ENCODE data around the gene CNPY1.

CNPY1 gene

DNA sequence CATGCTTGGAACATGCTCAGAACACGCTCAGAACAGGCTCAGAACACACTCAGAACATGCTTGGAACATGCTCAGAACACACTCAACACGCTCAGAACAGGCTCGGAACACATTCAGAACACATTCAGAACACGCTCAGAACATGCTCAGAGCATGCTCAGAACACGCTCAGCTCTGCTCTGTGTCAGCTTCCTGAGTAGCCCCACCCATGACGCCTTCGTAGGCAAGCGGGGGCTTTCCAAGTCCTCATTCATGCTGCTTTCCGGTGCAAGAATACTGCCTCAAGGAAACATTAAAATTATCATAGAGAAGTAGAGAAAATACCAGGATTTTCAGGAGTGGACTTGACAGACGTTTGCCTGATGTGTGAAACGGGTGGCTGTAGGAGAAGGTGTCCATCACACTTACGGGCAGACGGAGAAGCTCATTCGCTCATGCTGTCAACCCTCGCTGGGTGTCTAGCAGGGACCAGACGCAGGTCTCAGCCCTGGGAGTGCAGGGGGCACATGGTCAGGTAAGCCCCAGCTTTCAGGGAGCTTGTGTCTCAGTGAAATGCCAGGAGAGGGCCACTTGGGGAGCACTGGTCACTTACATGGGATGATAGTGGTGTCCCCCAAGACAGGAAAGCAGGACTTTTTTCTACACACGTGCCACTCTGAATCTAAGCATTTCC, 63.7 kb downstream of the CNPY1 start:
- H3K36me3 ChIP-seq (ENCODE audit: insufficient read depth, low read length), result no peaks in the 10 kb centered on the region
- no peak overlapping the region for H3K27ac ChIP-seq (ENCODE audit: low read depth, low read length)
- H3K4me3 ChIP-seq (ENCODE audit: low read depth in 1 of 2, low read length in 2 of 2), result no peak overlapping the region
- H3K27me3 ChIP-seq (ENCODE audit: control insufficient read depth in 1 of 2, insufficient read depth in 2 of 2, low read length in 2 of 2), result peaks cover 17 to 44% of the 10 kb centered on the region in 2 donors
- H3K4me1 ChIP-seq (ENCODE audit: insufficient read depth, low read length), result no peaks in the 10 kb centered on the region
- H3K9ac ChIP-seq (ENCODE audit: low read length), result no peak overlapping the region
- no peaks in the 10 kb centered on the region for H3K9me3 ChIP-seq (ENCODE audit: low read length)

DNA sequence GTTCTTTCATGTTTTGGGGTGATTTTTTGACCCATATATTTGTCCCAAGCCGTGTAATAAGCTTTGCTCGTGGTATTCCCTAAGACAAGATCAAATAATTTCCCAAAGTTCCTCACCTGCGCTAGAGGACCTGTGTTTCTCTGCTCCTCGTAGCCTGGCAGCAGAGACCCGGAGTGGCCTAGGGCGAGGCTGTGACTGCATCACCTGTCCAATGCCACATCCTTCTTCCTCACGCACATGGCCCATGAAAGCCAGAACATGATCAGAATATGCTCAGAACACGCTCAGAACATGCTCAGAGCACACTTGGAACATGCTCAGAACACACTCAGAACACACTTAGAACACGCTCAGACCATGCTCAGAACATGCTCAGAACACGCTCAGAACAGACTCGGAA, 64.6 kb downstream of the CNPY1 start:
- Histone ChIP-seq H3K4me3 (ENCODE audit: low read depth in 1 of 2, low read length in 2 of 2) (no peak overlapping the region), H3K36me3 (ENCODE audit: insufficient read depth, low read length) (no peaks in the 10 kb centered on the region), H3K4me1 (ENCODE audit: insufficient read depth, low read length) (no peaks in the 10 kb centered on the region), H3K9me3 (ENCODE audit: low read length) (no peaks in the 10 kb centered on the region), H3K9ac (ENCODE audit: low read length) (no peak overlapping the region), H3K27me3 (ENCODE audit: control insufficient read depth in 1 of 2, insufficient read depth in 2 of 2, low read length in 2 of 2) (peaks cover 17 to 42% of the 10 kb centered on the region in 2 donors), H3K27ac (ENCODE audit: low read depth, low read length) (no peak overlapping the region)

DNA sequence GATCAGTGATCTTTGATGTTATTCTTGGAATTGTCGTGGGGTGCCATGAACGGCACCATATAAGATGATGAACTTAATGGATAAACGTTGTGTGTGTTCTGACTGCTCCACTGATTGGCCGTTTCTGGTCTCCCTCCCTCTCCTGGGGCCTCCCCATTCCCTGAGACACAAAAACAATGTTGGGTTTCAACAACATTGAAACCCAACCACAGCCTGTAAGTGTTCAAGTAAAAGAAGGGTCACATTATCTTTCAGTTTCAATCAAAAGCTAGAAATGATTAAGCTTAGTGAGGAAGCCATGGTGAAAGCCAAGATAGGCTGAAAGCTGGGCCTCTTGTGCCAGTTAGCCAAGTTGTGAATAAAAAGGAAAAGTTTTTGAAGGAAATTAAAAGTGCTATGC, 68.9 kb downstream of the CNPY1 start:
- Histone ChIP-seq H3K27me3 (ENCODE audit: control insufficient read depth in 1 of 2, insufficient read depth in 2 of 2, low read length in 2 of 2) (peaks cover 15 to 56% of the 10 kb centered on the region in 2 donors), H3K4me1 (ENCODE audit: insufficient read depth, low read length) (no peaks in the 10 kb centered on the region), H3K27ac (ENCODE audit: low read depth, low read length) (no peak overlapping the region), H3K9ac (ENCODE audit: low read length) (no peak overlapping the region), H3K36me3 (ENCODE audit: insufficient read depth, low read length) (no peaks in the 10 kb centered on the region), H3K9me3 (ENCODE audit: low read length) (peaks cover 9% of the 10 kb centered on the region), H3K4me3 (ENCODE audit: low read depth in 1 of 2, low read length in 2 of 2) (no peak overlapping the region)

DNA sequence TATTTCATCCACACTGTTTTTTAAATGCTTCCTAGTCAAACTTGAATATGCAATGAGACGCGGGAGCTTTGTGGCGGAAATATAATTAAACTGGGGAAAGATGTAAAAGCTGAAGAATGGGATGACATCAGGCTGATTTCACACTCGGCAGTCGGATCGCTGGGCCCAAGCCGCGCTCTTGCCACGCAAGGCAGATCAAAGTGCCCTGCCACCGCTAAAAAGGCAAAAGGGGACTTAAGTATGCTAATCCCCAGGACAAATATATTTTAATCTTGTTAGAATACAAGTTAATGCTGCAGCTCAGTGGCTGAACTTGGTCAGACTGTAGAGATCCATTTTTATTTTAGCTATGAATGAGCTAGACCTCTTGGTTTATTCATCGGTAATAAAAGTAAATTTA, 74.6 kb downstream of the CNPY1 start:
- H3K4me1 ChIP-seq (ENCODE audit: insufficient read depth, low read length), result peaks cover 4% of the 10 kb centered on the region
- peaks cover 69 to 100% of the 10 kb centered on the region in 2 donors for H3K27me3 ChIP-seq (ENCODE audit: control insufficient read depth in 1 of 2, insufficient read depth in 2 of 2, low read length in 2 of 2)
- no peak overlapping the region for H3K9ac ChIP-seq (ENCODE audit: low read length)
- no peak overlapping the region for H3K4me3 ChIP-seq (ENCODE audit: low read depth in 1 of 2, low read length in 2 of 2)
- no peak overlapping the region for H3K27ac ChIP-seq (ENCODE audit: low read depth, low read length)
- H3K9me3 ChIP-seq (ENCODE audit: low read length), result peaks cover 9% of the 10 kb centered on the region
- H3K36me3 ChIP-seq (ENCODE audit: insufficient read depth, low read length), result no peaks in the 10 kb centered on the region

DNA sequence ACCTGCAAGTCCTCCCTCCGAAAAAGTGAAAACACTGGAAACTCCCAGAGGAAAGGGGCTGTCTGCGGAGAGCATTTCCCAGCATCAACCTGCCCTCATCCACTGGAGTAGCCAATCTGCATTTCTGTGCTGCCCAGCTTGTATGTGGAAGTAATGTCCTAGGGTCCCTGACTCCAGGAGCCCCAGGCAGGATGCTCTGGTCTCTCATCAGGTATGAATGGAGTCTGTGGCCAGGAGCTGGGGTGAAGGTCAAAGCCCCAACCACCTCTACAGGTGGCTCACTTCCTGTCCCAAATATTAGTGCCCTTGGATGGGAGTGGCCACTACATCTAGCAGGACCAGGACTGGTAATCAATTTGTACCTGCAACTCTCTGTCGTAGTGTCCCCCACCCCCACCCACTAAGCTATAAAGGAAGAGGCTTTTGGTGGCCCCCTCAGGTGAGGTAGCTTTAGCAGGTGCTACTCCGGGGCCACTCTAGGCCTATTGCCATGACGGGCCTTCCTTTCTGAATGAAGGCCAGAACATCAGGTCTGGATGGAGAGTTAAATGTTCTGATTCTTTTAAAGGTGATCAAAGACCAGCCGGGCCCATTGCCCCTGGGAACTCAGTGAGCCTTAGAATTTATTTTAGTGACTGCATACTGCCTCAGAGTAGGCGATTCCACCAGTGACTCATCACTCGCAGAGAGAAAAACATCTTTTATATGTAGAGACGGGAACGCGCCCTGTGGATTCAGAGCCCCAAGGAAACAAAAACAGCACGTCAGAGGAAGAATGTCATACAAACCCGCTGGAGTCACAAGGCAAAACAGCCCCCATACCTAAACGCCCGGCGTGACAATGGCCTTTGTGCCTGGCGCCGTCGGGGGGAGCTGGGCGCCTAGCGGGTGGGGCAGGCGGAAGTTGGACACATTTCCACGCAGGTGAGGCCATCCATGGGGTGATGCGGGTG, 75.4 kb downstream of the CNPY1 start:
- Histone ChIP-seq H3K27ac (ENCODE audit: low read depth, low read length) (no peak overlapping the region), H3K4me3 (ENCODE audit: low read depth in 1 of 2, low read length in 2 of 2) (no peak overlapping the region), H3K36me3 (ENCODE audit: insufficient read depth, low read length) (no peaks in the 10 kb centered on the region), H3K9ac (ENCODE audit: low read length) (no peak overlapping the region), H3K4me1 (ENCODE audit: insufficient read depth, low read length) (peaks cover 8% of the 10 kb centered on the region), H3K27me3 (ENCODE audit: control insufficient read depth in 1 of 2, insufficient read depth in 2 of 2, low read length in 2 of 2) (peaks cover 76 to 100% of the 10 kb centered on the region in 2 donors), H3K9me3 (ENCODE audit: low read length) (peaks cover 7% of the 10 kb centered on the region)

DNA sequence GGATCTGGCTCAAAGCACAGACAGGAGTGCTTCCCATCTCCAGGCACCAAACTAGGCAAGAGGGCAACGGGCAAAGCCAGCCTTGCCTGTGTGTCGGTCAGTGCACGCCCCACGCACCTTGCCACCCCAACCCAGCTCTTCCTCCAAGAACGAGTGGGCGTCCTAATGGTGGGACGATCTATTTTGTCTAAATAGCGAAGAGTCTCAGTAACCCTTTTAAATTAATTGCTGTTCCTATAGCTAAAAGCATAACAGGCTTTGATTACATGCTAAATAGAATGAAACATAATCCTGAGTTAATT, 76.2 kb downstream of the CNPY1 start:
- Histone ChIP-seq H3K27ac (ENCODE audit: low read depth, low read length) (no peak overlapping the region), H3K36me3 (ENCODE audit: insufficient read depth, low read length) (no peaks in the 10 kb centered on the region), H3K27me3 (ENCODE audit: control insufficient read depth in 1 of 2, insufficient read depth in 2 of 2, low read length in 2 of 2) (peaks cover 84 to 100% of the 10 kb centered on the region in 2 donors)

DNA sequence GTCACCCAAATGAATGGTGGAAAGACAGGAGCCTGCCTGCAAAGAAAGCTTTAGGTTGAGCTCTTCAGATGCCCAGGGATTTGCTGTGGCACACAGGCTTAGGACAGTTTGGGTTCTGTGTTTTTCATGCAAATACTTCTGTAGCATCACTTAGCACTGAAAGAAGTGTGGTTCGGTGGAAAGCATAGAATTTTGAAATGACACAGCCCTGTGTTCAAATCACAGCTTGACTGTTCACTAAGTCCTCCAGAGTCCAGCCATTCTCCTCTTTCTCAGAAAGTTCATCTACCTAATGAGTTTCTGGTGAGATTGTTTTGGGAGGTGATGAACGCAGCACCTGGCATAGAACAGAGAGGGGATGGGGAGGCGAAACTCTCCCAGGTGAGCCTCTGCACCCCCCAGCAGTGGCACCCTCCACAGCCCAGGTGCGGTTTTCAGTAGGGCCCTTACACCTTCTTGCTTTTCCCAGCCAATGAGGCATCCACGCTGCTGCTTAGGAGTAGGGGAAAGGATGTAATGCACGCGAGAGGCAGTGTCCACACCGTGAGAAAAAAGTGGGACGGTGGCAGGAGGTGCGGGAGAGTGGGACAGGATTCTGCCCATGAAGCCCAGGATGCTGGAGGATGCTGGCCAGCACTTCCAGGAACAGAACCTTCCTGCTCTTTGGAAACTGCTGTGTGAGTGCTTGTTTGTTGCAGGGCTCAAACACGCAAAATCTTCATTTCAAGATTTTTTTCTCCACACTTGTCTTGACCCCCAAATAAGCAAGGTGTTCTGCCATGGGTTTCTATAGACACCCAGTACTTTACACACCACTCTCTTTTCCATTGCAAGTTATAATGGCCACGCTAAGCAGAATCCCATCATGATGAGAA, 76.8 kb downstream of the CNPY1 start:
- no peak overlapping the region for H3K9ac ChIP-seq (ENCODE audit: low read length)
- H3K4me3 ChIP-seq (ENCODE audit: low read depth in 1 of 2, low read length in 2 of 2), result no peak overlapping the region
- H3K9me3 ChIP-seq (ENCODE audit: low read length), result no peaks in the 10 kb centered on the region
- H3K27me3 ChIP-seq (ENCODE audit: control insufficient read depth in 1 of 2, insufficient read depth in 2 of 2, low read length in 2 of 2), result peaks cover 89 to 100% of the 10 kb centered on the region in 2 donors
- peaks cover 8% of the 10 kb centered on the region for H3K4me1 ChIP-seq (ENCODE audit: insufficient read depth, low read length)
- no peaks in the 10 kb centered on the region for H3K36me3 ChIP-seq (ENCODE audit: insufficient read depth, low read length)
- no peak overlapping the region for H3K27ac ChIP-seq (ENCODE audit: low read depth, low read length)

More for the DNA sequence above, 76.2 kb downstream of the CNPY1 start:
- H3K9me3 ChIP-seq (ENCODE audit: low read length), result no peaks in the 10 kb centered on the region
- H3K4me3 ChIP-seq (ENCODE audit: low read depth in 1 of 2, low read length in 2 of 2), result no peak overlapping the region
- peaks cover 8% of the 10 kb centered on the region for H3K4me1 ChIP-seq (ENCODE audit: insufficient read depth, low read length)
- H3K9ac ChIP-seq (ENCODE audit: low read length), result no peak overlapping the region

DNA sequence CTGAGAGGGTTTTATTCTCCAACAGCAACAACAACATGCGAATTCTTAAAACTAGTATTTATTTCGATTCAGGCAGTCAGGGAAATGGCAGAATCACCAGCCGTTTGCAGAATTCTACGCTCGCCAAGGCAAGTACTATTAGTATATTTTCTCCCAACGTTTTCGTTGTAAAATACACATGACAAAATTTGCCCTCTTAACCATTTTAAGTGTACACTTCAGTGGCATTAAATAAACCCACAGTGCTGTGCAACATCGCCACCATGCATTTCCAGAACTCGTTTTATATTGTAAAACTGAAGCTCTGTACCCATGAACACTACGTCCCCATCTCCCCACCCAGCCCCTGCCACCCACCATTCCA, 77.6 kb downstream of the CNPY1 start:
- Histone ChIP-seq H3K27me3 (ENCODE audit: control insufficient read depth in 1 of 2, insufficient read depth in 2 of 2, low read length in 2 of 2) (peaks cover 94 to 100% of the 10 kb centered on the region in 2 donors), H3K36me3 (ENCODE audit: insufficient read depth, low read length) (no peaks in the 10 kb centered on the region), H3K4me3 (ENCODE audit: low read depth in 1 of 2, low read length in 2 of 2) (no peak overlapping the region), H3K27ac (ENCODE audit: low read depth, low read length) (no peak overlapping the region), H3K4me1 (ENCODE audit: insufficient read depth, low read length) (peaks cover 8% of the 10 kb centered on the region), H3K9ac (ENCODE audit: low read length) (no peak overlapping the region), H3K9me3 (ENCODE audit: low read length) (no peaks in the 10 kb centered on the region)

DNA sequence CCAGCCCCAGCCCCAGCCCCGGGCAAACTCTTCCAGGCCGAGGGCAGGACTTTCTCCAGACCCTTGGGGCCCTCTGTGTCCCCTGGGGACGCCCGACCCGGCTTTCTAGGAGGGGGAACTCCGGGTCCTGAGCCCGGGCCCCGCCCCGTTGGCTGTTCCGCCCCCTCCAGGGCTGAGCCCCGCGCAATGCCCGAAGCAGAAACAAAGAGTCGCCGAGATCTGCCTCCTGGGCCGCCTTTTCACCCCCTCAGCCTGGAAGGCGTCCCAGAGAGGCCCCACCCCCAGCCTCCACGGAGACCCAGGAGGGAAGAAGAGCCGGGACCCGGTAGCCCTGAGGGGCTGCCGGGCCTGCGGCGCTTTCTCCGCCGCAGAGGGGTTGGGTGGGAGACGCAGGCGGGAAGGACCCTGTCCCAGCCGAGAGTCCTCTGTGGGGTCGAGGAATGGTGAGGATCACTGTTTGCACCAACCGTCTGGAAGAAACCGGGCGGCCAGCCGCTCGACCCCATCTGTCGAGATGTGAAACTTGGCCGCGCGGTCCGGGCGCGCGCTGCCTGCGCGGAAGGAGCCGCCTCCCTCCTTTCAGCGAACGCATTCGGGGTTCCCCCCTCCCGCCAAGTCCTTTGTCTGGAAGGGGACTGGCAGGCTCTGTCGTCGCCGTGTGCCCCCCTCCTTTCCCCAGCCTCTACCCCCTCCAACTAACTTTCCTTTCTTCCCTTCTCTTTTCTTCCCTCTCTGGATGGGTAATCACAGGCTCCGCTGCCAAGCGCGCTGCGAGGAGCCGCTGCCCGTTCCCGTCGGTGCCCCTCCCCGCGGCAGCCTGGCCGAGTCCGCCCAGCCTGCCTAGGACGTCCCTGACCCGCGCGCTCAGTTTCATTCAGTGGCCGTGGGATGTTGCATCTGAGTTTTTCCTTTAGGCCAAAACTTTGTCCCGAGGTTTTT, 78.2 kb downstream of the CNPY1 start:
- Histone ChIP-seq H3K27ac (ENCODE audit: low read depth, low read length) (no peak overlapping the region), H3K4me3 (ENCODE audit: low read depth in 1 of 2, low read length in 2 of 2) (no peak overlapping the region), H3K36me3 (ENCODE audit: insufficient read depth, low read length) (no peaks in the 10 kb centered on the region), H3K9ac (ENCODE audit: low read length) (no peak overlapping the region), H3K9me3 (ENCODE audit: low read length) (no peaks in the 10 kb centered on the region), H3K27me3 (ENCODE audit: control insufficient read depth in 1 of 2, insufficient read depth in 2 of 2, low read length in 2 of 2) (peaks cover 94 to 100% of the 10 kb centered on the region in 2 donors), H3K4me1 (ENCODE audit: insufficient read depth, low read length) (peaks cover 8% of the 10 kb centered on the region)

DNA sequence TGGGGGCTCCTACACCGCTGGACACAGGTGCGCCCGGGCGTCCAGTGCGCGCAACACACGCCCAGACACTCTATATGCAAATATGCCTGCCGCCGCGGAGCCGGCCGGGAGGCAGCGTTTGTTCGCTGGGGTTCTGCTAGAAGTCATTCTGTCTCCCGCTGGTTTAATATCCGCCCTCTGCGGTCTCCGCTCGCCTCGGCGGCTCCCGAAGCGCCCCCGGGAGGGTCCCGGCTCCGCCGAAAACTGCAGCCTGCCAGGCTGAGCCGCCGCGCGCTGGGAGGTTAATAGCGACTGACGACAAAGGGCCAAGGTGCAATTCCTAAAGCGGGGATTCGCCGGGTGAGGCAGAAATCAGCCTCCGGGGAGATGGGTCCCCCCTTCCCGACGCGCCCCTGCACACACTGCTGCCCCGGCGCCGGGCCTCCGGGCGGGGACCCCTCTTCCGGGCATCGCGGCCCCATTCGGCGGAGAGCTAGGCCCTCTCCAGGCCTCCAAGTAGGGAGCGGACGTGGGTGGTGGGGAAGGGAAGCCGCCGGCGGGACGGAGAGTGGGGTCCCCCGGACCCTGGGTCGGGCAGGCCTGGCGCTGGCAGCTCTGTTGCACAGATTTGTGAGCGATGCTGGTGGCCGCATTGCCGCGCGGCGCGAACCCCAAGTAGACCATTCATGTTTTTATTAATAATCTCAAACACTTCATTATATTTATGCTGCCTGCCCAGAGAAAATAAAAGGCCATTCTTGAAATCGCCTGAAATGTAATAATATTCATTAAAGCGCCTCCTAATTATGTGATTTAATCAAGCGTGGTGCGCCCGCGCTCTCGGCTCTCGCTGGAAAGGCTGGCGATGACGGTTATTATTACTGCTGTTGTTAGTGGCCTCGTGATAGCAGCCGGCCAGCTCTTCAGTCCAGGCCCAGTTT, 79.3 kb downstream of the CNPY1 start:
- no peaks in the 10 kb centered on the region for H3K36me3 ChIP-seq (ENCODE audit: insufficient read depth, low read length)
- peaks cover 94 to 100% of the 10 kb centered on the region in 2 donors for H3K27me3 ChIP-seq (ENCODE audit: control insufficient read depth in 1 of 2, insufficient read depth in 2 of 2, low read length in 2 of 2)
- no peak overlapping the region for H3K4me3 ChIP-seq (ENCODE audit: low read depth in 1 of 2, low read length in 2 of 2)
- no peak overlapping the region for H3K9ac ChIP-seq (ENCODE audit: low read length)
- H3K9me3 ChIP-seq (ENCODE audit: low read length), result no peaks in the 10 kb centered on the region
- H3K27ac ChIP-seq (ENCODE audit: low read depth, low read length), result no peak overlapping the region
- H3K4me1 ChIP-seq (ENCODE audit: insufficient read depth, low read length), result peaks cover 8% of the 10 kb centered on the region

Data from muscle layer of colon (tissue), 2 donors.